GM19397 (cell line): Measurements from ENCODE around the gene TBC1D4.
"Not testable (repeated sequence)": the region's sequence is repeated elsewhere in the genome, so short reads cannot be mapped to it uniquely, and the experiment has no call there.

Source experiments
- ATAC-seq: cut with Tn5 transposase; IDR thresholded peaks from one replicate; pipeline ENCODE4 v1.9.1; 2021; ENCODE audit warnings: mild to moderate bottlenecking, moderate library complexity; ENCODE audit not compliant: unreplicated experiment

The TBC1D4 gene

DNA sequence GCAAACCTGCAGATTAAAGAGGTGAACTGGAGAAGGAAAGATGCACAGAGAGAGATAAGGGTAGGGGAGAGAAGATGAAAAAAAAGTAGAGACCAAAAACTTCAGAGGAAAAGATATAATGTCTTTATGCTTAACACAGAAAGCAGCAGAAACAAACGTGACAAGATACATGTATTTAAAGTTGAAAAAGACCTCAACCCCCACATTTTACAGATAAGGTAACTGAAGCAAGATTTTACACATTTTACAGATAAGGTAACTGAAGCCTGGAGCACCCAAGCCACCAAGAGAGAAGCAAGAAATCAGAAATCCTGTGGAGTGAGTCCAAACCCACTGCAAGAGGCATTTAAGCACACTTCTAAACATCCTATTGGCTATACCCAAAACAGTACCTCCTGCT lies 185.3 kb downstream of the TBC1D4 start:
- no peak for ATAC-seq

DNA sequence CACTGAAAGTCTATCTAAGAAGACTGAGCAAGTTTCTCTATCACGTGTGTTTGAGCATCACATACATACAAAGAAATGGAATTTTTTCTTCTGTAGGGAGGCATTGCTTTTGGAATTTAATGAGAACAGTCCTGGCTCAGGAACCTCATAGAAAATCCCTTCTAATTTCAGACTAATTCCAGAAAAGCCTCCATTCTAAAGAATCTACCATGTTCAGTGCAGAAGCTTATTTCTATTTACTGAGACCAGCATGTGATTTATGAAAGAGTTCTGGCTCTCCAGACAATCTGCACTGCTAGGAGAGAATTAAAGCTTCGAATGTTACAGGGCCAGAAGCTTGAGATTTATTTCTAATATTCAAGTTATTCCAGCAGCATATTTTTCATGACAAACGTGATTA lies 186.8 kb downstream of the TBC1D4 start:
- ATAC-seq = no peak

DNA sequence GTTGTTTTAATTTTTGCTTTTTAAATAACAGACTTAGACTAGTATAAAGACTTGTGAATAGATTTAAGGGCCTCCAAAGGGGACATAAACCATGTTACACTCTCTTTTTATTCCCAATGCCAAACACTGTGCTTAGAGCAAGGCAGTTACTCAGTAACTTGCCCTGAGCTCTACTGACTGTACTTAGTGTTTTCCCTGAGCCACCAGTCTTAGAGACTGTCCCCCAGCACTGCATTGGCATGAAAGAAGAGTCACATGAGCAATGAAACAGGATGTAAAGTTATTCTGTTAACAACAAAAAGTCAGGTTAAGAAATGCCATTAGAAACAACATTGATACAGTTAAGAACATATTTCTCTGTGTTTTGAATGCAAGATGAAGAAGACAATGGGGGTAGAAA lies 187.9 kb downstream of the TBC1D4 start:
- no peak for ATAC-seq

DNA sequence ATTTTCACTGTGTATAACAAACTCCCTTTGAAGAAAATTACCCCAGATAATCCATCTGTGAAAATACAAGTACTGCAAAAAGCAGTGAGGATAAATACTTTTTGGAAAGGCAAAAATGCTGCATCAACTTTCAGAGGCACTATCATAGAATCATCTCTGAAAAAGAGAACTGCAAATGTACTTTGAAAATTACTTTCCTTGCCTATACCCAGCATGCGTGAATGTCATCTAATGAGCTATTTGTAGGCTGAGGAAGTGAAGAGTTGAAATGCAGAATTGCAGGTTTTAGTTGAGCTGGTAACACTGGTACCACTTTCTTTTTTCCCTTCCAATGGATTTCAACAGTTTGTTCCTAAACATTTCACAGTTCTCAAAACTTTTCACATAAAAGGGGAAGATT lies 196.7 kb downstream of the TBC1D4 start:
- peak; percentile 50 for ATAC-seq

DNA sequence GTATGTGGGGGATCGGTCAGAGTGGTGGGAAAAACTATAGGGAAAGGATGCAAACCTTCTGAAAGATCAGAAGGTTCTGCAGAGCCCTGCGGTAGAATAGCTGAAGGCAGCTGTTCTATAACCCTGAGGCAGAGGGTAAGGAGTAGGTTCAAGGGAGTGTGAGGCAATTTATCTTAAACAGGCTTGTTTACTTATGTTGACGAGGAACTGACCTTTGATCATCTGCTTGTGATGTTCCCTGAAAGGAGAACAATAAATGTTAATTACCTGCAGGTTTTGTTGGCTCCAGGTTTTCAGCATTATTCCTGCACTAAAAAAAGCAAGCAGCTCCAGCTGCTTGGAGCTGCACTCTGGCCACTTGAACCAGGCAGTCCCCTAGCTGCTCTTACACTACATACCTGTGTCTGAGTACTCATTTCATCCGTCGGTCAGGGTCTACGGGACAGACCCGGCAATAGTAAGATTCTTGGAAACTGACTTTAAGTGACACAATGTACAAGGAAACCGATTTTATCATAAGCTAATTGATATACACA lies 202.1 kb downstream of the TBC1D4 start:
- ATAC-seq = no peak

DNA sequence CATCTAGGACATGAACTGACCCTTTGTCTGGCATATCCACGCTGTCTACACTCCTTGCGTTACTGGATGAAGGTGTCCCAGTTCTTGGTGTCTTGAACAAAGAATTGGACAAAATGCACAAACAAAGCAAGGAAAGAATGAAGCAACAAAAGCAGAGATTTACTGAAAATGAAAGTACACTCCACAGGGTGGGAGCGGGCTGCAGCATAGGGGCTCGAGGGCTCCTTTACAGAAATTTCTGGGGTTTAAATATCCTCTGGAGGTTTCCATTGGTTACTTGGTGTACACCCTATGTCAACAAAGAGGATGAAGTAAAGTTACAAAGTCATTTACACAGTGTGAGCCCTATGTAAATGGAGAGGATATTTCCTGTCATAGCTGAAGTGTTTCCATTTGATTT lies 208.3 kb downstream of the TBC1D4 start:
- not testable (repeated sequence) for ATAC-seq

DNA sequence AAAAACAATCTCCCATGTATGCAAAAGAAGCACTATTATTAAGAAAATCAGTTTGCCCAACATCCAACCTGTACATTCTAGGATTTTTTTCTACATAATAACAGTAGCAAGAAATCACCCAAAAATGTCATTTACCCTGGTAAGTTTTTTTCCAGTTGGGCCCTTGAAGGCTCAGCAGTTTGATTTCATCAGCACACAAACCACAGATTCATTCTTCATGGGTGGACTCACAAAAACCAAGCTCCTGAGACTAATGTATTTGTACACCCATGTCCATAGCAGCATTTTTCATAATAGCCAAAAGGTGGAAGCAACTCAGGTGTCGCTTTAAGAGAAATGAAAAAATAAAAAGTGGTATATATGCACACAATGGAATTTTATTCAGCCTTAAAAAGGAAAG lies 210.1 kb downstream of the TBC1D4 start:
- ATAC-seq = no peak

DNA sequence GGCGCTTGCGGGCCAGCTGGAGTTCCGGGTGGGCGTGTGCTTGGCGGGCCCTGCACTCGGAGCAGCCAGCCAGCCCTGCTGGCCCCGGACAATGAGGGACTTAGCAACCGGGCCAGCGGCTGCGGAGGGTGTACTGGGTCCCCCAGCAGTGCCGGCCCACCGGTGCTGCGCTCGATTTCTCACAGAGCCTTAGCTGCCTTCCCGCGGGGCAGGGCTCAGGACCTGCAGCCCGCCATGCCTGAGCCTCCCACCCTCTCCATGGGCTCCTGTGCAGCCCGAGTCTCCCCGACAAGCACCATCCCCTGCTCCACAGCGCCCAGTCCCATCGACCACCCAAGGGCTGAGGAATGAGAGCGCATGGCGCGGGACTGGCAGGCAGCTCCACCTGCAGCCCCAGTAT lies 213.5 kb downstream of the TBC1D4 start:
- not testable (repeated sequence) for ATAC-seq

DNA sequence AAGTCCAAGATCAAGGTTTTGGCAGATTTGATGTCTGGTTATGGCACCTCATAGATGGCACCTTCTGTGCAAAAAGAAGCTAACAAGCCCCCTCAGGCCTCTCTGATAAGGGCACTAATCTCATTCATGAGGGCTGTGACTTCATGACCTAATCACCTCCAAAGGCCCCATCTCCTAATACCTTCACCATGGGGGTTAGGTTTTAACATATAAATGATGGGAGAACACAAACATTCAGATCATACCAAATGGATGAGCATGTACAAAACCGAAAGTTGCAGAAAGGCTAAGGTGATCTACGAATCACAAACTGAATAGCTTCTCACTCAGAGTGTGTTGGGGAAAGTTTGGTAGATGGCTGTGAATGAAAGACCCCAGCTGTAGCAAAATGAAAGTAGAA lies 217.4 kb downstream of the TBC1D4 start:
- no peak for ATAC-seq

DNA sequence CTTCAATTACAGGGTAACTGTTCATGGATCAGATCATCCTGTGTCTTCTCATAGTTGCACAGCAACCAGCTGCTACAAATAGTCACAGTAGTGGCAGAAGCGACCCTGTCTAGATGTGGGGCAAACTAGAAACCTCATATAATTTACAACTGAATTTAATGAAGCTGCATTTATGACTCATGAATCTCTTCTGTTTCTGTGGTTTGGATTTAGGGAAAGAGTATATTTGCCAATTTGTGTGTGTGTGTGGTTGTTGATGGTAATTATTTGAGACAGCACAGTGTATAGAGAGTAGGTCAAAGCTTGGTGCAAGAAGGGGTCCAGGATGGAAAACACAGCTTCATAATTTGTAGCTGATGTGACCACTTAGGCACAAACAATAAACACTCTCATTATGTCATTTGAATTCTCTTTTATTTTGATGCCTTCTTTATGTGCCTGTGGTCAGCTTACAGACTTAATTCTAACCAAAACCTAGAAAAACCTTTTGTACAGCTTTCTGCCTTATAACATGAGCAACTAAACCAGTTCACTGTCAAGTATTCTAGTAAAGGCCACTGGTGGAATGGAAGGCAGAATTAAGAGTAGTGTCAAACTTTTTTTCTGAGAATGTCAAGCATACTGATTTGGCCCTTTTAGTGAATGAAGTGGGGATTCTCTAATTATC lies 218.1 kb downstream of the TBC1D4 start:
- no peak for ATAC-seq

DNA sequence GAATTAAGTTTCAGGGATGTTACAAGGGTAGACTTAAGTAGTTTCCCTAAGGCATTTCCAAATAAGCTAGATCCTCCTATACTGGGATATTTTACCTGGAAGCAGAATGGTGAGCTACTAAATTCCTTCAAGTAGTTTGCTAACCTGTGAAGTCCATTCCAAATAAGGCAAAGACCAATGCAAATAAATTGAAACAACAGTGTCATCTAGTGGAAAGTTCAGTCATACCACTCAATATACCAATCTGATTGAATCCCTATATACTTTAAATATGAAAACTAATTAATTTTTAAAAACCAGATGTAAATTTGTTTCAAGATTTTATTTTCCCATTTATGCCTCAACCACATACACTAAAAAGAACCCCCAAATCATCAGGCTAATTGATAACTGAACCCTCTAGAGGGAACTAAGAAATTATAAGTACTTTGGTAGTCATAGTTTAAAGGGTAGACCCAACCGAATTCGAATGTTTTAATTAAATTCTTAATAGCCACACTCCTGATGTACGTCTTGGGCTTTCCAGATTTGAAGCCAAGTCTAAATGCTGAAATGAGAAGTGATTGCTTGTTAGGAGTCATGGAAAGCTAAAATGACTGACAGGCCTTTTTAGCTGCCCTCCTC lies 223.7 kb downstream of the TBC1D4 start:
- no peak for ATAC-seq

DNA sequence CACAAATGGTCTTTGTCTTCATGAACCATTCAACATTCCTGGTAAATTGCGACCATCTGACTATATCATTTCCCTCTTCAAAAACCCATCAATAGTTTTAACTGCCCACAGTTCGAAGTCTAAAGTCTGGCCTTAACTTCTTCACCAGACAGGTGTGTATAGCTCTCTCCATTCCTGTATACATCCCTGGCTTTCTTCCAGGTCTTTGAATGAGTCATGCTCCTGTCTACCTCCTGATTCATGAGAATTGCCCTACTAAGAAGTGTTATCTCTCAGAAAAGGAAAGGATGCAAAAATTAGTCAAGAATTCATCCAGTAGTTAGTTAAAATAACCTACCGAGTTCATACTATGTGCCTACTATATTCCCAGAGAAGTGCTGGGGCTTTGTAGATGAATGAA lies 225.0 kb downstream of the TBC1D4 start:
- ATAC-seq = no peak

DNA sequence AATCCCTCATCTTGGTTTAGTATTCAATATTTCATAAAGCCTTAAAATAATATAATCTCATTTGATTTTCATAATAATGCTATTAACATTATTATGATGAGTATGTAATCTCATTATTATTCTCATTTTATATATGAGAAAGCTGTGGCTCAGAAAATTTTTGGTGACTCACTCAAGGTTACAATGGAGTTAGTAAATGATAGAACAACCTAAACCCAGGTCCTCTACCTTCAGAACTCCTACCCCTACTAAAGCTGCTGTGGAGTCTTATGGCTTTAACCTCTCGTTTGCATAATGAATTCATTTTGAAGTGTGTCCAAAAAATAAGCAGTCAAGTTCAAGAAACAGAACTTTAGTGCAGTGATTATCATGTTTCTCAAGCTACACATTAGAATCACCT lies 226.3 kb downstream of the TBC1D4 start:
- no peak for ATAC-seq

DNA sequence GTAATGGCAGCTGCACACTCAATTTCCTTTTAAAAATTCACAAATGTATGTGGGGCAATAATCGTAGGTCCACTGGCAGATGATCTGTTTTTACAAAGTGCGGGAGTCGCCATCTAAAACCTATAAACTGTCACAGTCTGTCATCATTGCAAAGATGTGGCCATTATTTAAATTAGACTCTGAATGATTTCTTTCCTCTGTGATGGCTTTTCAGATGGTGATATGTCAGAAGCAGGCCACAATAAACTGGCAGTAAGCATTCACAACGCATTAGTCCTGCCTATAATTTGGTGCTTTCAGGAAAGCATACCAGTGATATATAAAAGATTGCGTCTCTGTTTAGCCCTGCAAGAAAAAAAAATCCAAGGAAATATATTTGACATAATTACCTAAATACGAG lies 226.8 kb downstream of the TBC1D4 start:
- no peak for ATAC-seq

DNA sequence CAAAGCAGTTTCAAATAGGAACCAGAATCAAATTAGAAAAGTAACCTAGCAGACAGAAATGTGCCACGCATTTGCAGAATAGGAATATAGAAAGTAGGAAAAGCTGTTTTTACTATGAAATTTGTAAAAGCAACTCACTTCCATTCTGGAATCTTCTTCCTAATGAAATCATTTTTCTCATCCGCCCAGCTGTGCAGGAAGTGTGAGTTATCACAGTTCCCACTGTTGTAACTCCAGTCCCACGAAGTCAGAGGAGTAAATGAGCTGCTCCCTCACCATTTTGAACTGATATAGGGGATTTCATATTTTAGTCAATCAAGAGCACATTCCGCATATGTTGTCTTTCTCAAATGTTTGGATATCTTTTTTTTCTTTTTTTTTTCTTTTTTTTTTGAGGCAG lies 230.8 kb downstream of the TBC1D4 start:
- no peak for ATAC-seq

DNA sequence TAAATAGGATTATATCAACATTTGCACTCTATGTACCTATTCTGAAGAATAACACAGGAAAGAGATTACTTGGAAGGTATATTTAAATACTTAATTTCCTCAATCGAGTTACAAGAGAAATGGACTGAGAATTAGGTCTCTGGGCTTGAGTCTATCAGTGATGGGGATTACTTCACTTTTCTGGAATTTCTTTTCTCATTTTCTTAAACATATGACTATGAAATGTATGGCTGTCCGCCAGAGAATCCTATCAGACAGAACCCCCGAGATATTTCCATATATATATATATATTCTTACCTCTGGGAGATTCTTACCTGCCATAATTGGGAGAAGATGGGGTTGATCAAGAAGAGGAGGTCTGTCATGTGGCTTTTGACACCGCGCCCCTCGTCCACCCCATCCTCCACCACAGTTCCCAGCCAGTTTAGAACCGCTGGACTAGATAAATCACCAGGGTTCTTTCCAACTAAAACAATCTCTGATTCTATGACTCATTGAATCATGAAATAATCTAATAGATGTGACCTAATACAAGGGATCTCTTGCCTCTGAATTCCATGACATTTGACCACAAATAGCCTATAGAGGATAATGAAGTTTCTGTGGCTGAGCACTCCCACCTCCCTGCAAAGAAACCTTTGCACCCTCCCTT lies 231.3 kb downstream of the TBC1D4 start:
- no peak for ATAC-seq

DNA sequence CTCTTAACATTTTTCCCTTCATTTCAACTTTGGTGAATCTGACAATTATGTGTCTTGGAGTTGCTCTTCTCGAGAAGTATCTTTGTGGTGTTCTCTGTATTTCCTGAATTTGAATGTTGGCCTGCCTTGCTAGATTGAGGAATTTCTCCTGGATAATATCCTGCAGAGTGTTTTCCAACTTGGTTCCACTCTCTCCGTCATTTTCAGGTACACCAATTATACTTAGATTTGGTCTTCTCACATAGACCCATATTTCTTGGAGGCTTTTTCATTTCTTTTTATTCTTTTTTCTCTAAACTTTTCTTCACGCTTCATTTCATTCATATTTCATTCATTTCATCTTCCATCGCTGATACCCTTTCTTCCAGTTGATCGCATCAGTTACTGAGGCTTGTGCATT lies 236.4 kb downstream of the TBC1D4 start:
- ATAC-seq = not testable (repeated sequence)

DNA sequence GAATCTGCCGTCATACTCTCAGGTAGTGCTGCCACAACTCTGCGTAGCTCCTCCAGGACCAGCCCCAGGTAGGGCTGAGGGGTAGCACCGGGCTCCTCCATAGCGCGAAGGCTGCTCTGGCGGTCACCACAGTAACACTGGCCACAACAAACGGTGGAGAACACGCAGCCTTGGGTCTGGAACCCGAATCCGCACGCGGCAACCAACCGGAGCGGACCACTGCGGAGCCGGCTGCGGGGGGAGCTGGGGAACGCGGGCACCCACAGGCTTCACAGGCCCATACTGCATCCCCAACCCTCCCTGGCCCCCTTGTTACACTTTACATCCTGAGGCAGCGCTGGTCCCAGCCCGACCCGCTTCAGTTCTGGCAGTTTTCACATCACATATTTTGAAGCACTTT lies 241.7 kb downstream of the TBC1D4 start:
- ATAC-seq = not testable (repeated sequence)

DNA sequence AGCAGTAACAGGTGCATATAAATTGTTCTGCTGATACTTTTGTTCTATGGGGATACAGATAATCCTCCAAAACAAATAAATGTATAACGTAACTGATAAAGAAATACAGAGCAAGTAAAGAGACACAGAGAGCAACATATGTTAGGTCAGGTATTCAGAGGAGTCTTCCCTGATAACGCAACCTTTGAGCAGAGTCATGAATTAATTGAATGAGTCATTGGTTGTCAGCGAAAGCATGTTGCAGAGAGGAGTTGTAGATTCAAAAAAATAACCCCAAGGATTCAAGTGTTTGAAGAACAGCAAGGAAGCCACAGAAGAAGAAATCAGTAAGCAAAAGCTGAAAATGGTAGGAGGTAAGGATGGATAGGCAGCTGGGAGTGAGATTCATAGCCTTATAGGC lies 245.2 kb downstream of the TBC1D4 start:
- ATAC-seq = no peak
